Central memory CD4-positive, alpha-beta T cell (primary cell): ENCODE results near the gene KLF12.
A peak's percentile ranks its signal among the peaks of the same experiment; 100 is the strongest.

Source experiments
- DNase-seq: peaks from one replicate; pipeline ENCODE4 v3.0.0; 2022

Gene KLF12

DNA sequence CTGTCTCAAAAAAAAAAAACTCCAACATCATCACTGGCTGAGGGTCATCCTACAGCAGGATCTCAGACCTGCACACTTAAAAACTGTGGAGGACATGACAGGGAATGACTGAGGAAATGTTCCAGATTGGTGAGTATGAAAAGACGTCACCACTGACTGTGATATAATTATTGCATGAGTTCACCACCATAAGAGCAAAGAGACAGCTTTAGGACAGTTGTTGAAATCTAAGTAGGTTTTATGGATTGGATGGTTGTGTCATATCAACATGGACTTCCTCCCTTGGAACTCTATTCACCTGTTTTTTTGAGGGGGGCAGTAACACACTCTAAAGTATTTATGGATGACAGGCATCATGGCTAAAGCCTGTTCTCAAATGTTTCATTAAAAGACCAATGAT, 31.5 kb downstream of the KLF12 start:
- DNase-seq: no peak

DNA sequence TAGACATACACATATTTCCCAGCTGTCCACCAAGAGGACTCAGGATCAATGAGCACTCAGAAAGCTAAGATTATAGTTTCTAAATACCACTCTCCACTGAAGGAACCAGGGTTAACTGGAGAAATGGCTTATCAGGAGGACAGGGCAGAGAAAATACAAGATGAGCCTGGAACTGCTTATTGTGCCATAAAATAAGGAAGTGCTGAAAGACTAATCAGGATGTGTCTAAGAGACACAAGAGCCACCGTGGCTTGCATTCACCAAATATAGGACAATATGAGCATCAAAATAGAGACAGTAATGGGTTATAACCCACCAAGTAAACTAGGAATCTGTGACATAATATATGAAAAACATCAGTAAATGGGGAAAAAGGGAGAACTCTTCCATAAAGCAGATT, 32.8 kb downstream of the KLF12 start:
- DNase-seq: no peak

DNA sequence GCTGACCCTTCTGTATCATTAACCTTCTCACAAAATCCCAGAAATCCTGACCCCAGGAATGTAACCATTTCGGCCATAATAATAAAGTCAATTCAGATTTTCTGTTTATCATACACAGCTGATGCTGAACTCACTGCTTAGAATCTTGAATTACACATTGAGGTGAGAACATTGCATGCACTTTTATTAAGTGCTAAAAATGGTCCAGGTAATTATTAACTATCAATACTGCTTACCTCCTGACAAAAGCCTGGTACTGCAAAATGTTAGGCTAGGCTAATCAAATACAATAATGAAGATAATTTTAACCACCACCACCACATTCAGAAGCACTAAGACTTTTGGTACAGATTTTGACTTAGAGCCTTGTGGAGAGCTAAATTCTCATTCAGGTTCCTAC, 36.1 kb downstream of the KLF12 start:
- DNase-seq: no peak

DNA sequence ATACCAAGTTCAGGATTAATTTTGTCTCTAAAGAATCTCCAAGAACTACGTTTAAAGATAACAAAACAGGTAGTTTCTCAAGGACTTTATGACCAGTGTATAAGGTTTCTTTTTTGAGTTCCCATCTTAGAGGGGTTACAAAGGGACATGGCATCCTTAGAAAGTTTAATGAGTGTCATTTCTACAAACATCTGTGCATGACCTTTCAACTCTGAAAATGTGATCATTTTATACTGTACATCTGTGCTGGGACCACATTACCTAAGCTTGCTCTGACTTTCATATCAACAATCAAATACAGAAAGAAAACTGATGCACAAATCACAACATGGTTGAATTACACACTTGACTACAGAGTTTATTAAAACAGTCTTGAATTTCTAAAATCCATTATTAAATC, 37.1 kb downstream of the KLF12 start:
- no peak for DNase-seq

DNA sequence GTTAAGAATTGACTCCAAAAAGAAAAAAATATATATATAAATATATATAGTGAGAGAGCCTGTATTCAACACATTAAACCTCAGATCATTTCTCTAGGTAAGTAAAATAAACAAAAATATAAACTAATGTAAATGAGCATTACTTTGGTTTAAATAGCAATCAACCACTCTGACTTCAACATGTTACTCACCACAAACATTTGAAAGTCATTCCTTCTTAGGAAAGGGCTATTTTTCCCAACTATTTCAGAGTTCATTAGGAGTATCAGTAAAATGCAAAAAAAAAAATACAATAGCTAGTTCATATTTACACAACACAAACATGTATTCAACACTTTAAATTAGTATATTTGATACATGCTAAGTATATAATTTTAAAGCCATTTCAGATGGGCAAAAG, 40.5 kb downstream of the KLF12 start:
- DNase-seq: no peak

DNA sequence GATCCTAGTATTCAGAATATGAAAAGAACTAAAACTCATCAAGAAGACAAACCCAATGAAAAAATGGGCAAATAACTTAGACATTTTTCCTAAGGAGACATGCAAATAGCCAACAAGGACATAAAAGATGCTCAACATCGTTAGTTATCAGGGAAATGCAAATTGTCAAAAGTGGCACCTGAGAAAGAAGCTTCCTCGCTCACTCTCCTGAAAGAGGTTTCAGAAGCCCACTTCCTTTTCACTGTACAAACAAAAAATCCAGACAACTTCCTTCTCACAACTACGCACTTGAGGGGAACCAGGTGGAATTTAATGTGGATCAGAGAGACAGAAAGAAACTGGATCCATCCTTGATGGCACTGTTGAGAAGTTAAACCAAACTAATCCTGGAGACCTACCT, 41.5 kb downstream of the KLF12 start:
- peak; percentile 6 for DNase-seq

DNA sequence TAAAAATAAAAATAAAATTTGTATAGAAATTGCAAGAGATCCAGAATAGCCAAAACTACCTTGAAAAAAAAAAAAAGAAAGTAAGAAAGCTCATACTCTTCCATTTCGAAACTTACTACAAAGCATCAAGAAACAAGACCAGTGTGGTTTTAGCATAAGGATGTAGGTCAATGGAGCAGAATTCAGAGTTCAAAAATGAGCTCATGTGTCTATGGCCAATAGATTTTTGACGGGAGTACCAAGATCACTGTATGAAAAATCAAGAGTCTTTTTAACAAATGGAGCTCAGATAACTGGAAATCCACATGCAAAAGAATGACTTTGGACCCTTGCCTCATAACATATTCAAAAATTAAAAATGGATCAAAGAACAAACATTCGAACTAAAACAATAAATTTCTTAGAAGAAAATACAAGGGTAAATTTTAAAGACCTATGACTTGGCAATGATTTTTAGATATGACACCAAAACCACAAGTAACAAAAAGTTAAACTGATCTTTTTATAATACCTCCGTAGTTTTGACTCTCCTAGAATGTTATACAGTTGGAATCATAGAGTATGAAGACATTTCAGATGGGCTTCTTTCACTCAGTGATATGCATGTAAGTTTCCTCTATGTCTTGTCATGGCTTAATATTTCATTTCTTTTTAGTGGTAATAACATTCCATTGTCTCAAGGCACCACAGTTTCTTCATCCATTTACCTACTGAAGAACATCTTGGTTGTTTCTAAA, 43.2 kb downstream of the KLF12 start:
- peak; percentile 44 for DNase-seq

DNA sequence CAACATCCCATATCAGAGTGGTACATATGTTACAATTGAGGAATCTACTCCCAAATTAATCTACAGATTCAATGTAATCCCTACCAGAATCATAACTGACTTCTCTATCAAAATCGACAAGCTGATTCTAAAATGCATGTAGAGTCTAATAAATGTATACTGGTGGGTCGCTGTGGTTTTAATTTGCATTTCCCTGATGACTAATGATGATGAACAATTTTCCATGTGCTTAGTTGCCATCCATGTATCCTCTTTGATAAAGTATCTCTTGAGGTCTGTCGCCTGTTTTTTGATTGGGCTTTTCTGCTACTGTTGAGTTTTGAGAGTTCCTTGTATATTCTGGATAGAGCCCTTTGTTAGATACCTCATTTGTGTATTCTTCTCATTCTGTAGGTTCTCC, 43.8 kb downstream of the KLF12 start:
- no peak for DNase-seq

DNA sequence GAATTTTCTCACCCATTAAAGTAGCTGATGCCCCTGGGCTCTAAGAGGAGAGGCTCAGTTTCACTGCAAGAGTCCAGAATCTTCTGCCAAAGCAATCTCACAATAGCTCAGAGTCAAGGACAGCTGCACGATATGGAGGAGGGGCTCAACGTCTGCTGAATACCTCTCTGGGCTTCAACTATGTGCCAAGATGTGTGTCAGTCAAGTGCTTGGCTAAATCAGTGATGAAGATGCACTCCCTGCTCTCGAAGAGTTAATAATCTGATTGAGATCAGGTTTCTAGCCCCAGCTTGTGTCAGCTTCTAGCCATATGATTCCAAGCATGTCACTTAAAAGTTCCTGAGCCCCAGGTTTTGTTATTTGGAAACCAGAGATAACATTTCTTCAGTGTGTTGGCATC, 46.8 kb downstream of the KLF12 start:
- no peak for DNase-seq
